NOMO-1 treated with DMSO at 0.1 percent for 48 hours (cell line): ENCODE measurements around the gene DNASE1L2.

ENCODE experiments used
- DNase-seq: peaks from one replicate; lab custom pipeline; 2025; ENCODE audit not compliant: unreplicated experiment; lab: John Stamatoyannopoulos, UW

Gene DNASE1L2

GRCh38 chr16:2236337-2237101, at the start of gene DNASE1L2:
DNASE1L2 (plus strand) TSS chr16:2236444; CDS start chr16:2236817, 373 bp downstream.
- no peak for DNase-seq

GRCh38 chr16:2186505-2186904, 49.7 kb upstream of the DNASE1L2 start:
- DNase-seq, result no peak

- DNase-seq, result no peak
Measured at GRCh38 chr16:2187212-2187611, 49.0 kb upstream of the DNASE1L2 start.

GRCh38 chr16:2188395-2188794, 47.8 kb upstream of the DNASE1L2 start:
- no peak for DNase-seq

GRCh38 chr16:2189252-2189893, 46.9 kb upstream of the DNASE1L2 start:
- DNase-seq, result no peak

- DNase-seq, result no peak
Measured at GRCh38 chr16:2190002-2190658, 46.1 kb upstream of the DNASE1L2 start.

DNA sequence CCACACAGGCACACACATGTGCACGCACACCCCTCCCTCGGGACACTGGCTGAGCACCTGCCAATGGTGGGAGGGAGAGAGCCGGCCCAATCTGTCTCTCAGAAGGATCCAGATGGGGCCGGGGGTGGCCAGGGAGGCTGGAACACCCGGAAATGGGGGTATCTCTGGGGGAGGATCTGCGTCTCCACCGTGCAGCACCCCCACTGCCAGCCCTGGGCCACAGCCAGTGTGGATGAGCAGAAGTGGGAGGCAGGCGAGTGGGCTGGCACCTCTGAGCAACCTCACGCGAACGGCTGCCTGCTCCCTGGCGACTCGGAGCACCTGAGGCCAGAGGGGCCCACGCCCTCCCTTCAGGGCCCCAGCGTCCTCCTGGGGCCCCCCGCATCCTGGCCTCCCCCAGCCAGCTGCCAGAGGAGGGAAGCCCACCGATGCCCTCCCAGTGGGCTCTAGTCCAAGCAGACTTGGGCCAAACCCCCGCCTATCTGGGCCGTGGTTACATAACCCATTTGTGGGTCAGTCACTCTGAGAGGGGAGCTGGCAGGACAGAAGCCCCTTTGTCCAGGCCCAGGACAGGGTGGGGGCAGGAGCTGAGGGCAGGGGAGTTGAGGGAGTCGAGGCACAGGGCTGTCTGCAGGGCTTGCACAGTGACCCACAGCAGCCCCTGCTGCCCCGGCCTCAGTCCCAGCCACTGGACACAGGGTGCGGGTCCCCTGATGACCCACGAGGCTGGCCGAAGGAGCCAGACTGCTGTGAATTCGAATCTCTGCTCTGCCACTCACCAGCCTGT, 45.4 kb upstream of the DNASE1L2 start:
- DNase-seq, result no peak

DNA sequence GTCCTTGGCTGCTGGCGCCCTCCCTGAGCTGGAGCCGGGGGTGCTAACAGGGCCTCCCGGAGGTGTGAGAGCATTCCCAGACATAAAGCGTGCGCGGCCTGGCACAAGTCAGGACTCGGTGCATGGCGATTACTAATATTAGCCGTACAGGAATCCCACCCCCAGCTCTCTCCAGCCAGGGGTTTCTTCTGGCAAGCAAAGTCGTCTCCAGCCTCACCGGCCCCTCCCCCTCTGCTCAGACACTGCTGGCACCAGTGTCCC, 44.9 kb upstream of the DNASE1L2 start:
- no peak for DNase-seq

DNA sequence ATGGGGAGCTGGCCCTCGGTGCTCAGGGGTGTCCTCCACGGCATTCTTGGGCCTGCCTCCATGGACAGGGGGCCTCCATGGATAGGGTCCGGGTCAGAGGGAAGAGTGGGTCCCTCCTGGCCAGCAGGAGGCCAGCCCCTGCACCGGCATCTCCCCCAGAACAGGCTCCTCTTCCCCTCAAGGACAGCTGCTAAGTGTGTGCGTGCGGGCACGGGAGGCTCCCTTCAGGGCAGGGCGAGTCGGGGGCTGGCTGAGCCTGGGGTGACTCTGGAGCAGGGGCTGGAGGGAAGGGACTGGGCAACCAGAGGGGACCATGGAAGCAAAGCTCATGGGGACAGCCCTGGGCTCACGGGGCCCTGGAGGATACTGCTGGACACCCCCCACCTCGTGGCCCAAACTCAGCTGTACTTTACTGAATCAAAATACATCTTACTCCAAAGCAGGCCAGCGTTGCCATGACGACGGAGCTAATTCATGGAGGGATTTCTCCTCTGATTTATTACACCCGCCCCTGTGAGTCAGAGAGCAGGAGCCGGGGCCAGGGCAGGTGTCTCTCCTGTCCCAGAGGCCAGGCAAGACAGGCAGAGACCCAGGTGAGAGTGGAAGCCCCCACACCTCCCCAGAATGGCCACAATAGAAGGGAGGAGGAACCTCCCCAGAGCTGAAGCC, 41.9 kb upstream of the DNASE1L2 start:
- DNase-seq, result no peak

- peak; percentile 67 for DNase-seq
Measured at GRCh38 chr16:2194852-2195321, 41.4 kb upstream of the DNASE1L2 start.

- no peak for DNase-seq
Measured at GRCh38 chr16:2195322-2196161, 40.7 kb upstream of the DNASE1L2 start.

DNA sequence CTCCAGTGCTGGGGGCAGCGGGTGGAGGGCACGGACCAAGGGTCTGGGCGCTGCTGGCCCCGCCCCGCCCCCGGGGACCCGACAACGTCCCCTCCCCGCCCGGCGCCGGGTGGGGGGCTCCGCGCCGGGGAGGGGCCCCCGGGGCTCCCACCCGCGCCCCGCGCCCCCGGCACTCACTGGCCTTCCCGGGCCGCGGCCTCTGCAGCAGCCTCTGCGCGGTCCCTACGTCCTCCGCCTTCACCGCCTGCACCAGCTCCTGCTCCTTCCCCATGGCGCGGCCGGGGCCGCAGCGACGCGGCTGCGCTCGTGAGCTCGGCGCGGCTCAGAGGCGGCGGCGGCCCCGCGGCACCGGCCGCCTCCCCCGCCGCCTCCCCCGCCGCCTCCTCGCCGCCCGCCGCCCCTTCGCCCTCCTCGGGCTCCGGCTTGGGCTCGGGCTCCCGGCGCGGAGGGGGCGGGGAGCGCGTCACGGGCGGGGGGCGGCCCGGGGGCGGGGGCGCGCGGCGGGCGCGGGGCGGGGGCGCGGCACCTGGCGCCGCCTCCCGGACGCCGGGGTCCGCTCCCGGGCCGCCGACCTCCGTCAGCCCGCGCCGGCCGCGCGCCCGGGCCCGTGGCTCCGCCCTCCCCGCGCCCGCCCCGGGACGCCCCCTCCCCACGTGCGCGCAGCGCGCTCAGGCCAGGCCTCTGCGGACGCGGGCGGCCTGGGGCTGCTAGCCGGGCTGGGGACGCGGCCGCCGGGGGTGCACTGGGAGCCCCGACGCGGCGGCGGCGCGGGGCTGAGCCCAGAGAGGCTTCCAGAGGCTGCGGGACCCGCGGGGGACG, 39.9 kb upstream of the DNASE1L2 start, which contains the start of gene CASKIN1:
CASKIN1 (minus strand) TSS at position 444 of the 819 bp plus-strand sequence; CDS start at position 271, 173 bp downstream.
- DNase-seq, result no peak

DNA sequence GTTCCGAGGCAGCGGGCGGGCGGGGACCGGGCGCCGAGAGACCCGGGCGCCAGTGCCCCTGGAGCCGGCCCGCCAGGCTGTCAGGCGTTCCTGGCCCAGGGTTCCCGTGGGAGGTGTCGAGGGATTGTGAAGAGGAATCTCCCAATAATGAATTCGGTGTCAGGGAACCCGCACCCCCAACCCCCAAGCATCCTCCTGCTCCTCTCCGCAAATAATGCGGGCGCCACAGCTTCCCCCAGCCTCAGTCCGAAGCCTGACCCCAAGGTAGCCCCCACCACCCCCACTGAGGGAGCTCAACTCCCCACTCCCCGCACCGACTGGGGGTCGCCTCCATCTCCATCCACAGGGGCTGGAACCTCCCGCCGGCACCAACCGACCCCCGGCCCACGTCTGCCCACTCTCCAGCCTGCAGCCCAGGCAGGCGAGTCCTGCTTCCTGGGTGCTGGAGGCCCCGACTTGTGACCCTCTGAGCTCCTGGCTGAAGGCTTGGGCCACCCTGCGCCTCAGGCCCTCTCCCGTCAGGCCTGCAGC, 39.2 kb upstream of the DNASE1L2 start:
- DNase-seq, result no peak

GRCh38 chr16:2197765-2198164, 38.5 kb upstream of the DNASE1L2 start:
- no peak for DNase-seq

GRCh38 chr16:2198283-2198682, 38.0 kb upstream of the DNASE1L2 start:
- DNase-seq, result no peak

- no peak for DNase-seq
Measured at GRCh38 chr16:2199095-2199494, 37.1 kb upstream of the DNASE1L2 start.

DNA sequence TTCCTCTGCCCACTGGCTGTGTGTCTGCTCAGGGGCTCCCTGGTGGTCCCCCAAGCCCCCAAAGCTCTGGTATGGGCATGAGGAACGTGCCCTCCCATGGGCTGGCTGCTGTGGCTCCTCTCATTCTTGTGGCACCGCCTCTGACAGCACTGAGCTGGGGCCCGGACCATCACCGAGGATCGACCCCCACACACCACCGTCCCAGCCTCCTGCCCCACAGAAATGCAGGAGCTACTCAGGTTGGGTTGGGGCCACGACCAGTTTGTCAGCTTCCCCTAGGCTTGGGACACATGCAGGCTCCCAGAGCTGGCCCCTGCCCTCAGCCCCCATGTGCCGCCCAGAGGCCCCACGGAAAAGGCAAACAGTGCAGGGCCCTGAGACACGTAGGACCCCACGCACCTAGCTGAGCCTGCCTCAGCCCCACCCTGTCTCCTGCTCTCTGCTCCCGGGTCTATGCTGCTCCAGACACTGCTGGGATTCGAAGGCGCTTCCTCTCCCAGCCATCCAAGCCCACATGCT, 36.6 kb upstream of the DNASE1L2 start:
- no peak for DNase-seq

GRCh38 chr16:2200313-2200712, 35.9 kb upstream of the DNASE1L2 start:
- no peak for DNase-seq
